Measurements from ENCODE around the gene RFX2.

The RFX2 gene

GRCh38 chr19:6058518-6059201 is 51.6 kb downstream of the RFX2 start:
- no peak for DNase-seq

- DNase-seq, result no peak
Measured at GRCh38 chr19:6057651-6058517, 52.4 kb downstream of the RFX2 start.

- no peak for DNase-seq
Measured at GRCh38 chr19:6056801-6057650, 53.3 kb downstream of the RFX2 start.

- no peak for DNase-seq
Measured at GRCh38 chr19:6056282-6056741, 54.0 kb downstream of the RFX2 start.

- DNase-seq, result no peak
Measured at GRCh38 chr19:6055013-6055795, 55.1 kb downstream of the RFX2 start.

- DNase-seq, result no peak
Measured at GRCh38 chr19:6048793-6049405, 61.4 kb downstream of the RFX2 start.

- DNase-seq, result no peak
Measured at GRCh38 chr19:6048348-6048747, 62.0 kb downstream of the RFX2 start.

GRCh38 chr19:6047741-6048251 is 62.5 kb downstream of the RFX2 start:
- DNase-seq, result no peak

- no peak for DNase-seq
Measured at GRCh38 chr19:6047256-6047655, 63.0 kb downstream of the RFX2 start.

- DNase-seq, result no peak
Measured at GRCh38 chr19:6045108-6045507, 65.2 kb downstream of the RFX2 start.

- DNase-seq, result no peak
Measured at GRCh38 chr19:6044056-6044805, 66.1 kb downstream of the RFX2 start.

GRCh38 chr19:6042776-6043726 is 67.2 kb downstream of the RFX2 start:
- DNase-seq, result no peak

- DNase-seq, result no peak
Measured at GRCh38 chr19:6041991-6042481, 68.3 kb downstream of the RFX2 start.

GRCh38 chr19:6041071-6041470 is 69.2 kb downstream of the RFX2 start:
- DNase-seq, result no peak

- no peak for DNase-seq
Measured at GRCh38 chr19:6039566-6040225, 70.6 kb downstream of the RFX2 start.

GRCh38 chr19:6038634-6039405 is 71.5 kb downstream of the RFX2 start:
- no peak for DNase-seq

GRCh38 chr19:6035026-6035425 is 75.3 kb downstream of the RFX2 start:
- no peak for DNase-seq

- DNase-seq, result no peak
Measured at GRCh38 chr19:6034512-6034911, 75.8 kb downstream of the RFX2 start.
